Right lobe of liver (tissue), 6 donors: Measurements from ENCODE around the gene PRKACG. TPM values are rescaled to one million over a fixed set of nuclear protein-coding genes. Genes with fewer than 3 reads are reported as not detected.

Experiments used
- ATAC-seq, 4 donors: fragments of 200-7000 bp; cut with Tn5 transposase; one replicate each; pipeline ENCODE4 v1.9.1; 2020; ENCODE audit warnings: mild to moderate bottlenecking in 4 of 4, moderate library complexity in 4 of 4
- DNase-seq, 3 donors: peaks; one replicate each; pipeline ENCODE4 v3.0.0-alpha.2; 2020
- H3K27ac ChIP-seq, 3 donors: fragments of 200-600 bp; one replicate each; pipeline ENCODE4 v1.8.0; 2022
- H3K27me3 ChIP-seq, 2 donors: fragments of 200-600 bp; one replicate each; pipeline ENCODE4 v1.8.0; 2022
- H3K36me3 ChIP-seq, 4 donors: fragments of 200-600 bp; sonication (generic) in 1 of 4; one replicate each; pipeline versions ENCODE4 v1.5.1 to v1.8.0; 2017 to 2022; ENCODE audit warnings: control low read depth in 1 of 4
- H3K4me1 ChIP-seq, 4 donors: fragments of 200-600 bp; sonication (generic) in 1 of 4; one replicate each; pipeline versions ENCODE4 v1.5.1 to v1.8.0; 2017 to 2022; ENCODE audit warnings: control low read depth in 1 of 4
- H3K4me3 ChIP-seq, 3 donors: fragments of 200-600 bp; one replicate each; pipeline ENCODE4 v1.8.0; 2022
- H3K9me3 ChIP-seq, 4 donors: fragments of 200-600 bp; sonication (generic) in 1 of 4; one replicate each; pipeline versions ENCODE4 v1.5.1 to v1.8.0; 2017 to 2022; ENCODE audit warnings: control low read depth in 1 of 4
- CTCF ChIP-seq, 4 donors: fragments of 200-600 bp in 3 of 4; fragments of 450-650 bp in 1 of 4; IDR thresholded peaks; one replicate each; pipeline versions ENCODE4 v1.5.1 to v1.8.0; 2016 to 2022; ENCODE audit warnings: antibody characterized with exemption in 4 of 4, mild to moderate bottlenecking in 2 of 4
- POLR2A ChIP-seq: fragments of 450-650 bp; IDR thresholded peaks from one replicate; pipeline ENCODE4 v1.6.1; 2017; ENCODE audit warnings: antibody characterized with exemption, mild to moderate bottlenecking
- WGBS: methylation state at CpG from one replicate; pipeline ENCODE4 v1.1.6; 2018; ENCODE audit warnings: low coverage, low lambda C conversion rate; ENCODE audit not compliant: insufficient coverage; ENCODE audit errors: missing lambda C conversion rate; 5-methylcytosine and 5-hydroxymethylcytosine counted together
- intact Hi-C, 2 donors: fragments of 100-400 bp; cut with DNase I; formaldehyde crosslinking; loops; one replicate each; pipeline versions ENCODE4 v1.11.2 to v1.14.1; 2022
- total RNA-seq, 6 experiments: library from RNA; depleted of rRNA in 2 of 6; stranded (reverse); fragments of >200 nt in 2 of 6; fragmentation: NEBNext Ultra II Directional in 3 of 6; extraction: Animal tissue kit (Norgen Biotek cat#: 25700) in 3 of 6; gene quantifications; one replicate each; pipeline versions ENCODE4 v1.1.0 to v1.2.4, GENCODE V29; 2016 to 2023
- donor health status: DM: no; HTN: yes; CAD: no.
- donor health status: DM: no; HTN: no; CAD: no.
- donor health status: DM: no; HTN: no; CAD: no.
- donor health status: DM: no; HTN: yes; CAD: no.
- donor health status: DM: no; HTN: yes; CAD: no.

Gene PRKACG
- total RNA-seq, 6 experiments from 2014 or later = not detected

- 31% methylated on average over 2 of the region's 3 CpGs for WGBS
- no peak overlapping the region for H3K27ac ChIP-seq
- ATAC-seq = no peak
Measured at GRCh38 chr9:68963416-68963815, 50.5 kb downstream of the PRKACG start.

More at GRCh38 chr9:68963416-68963815, 50.5 kb downstream of the PRKACG start:
- H3K4me3 ChIP-seq = no peak overlapping the region
- intact Hi-C loops = no loop called here
- no peaks in the 10 kb centered on the region for H3K4me1 ChIP-seq
- H3K9me3 ChIP-seq = no peaks in the 10 kb centered on the region
- H3K36me3 ChIP-seq = no peaks in the 10 kb centered on the region
- no peak for DNase-seq
- H3K27me3 ChIP-seq = no peaks in the 10 kb centered on the region
- no peak for TF ChIP-seq POLR2A
- no peak for TF ChIP-seq CTCF (IDR thresholded peaks at IDR 0.05)

Other genes starting within 250 kb of the PRKACG start
- 10 to 100 TPM; 12.5 to 30.4 (median 24.7) TPM for gene FXN, start 21.6 kb upstream of the PRKACG start, total RNA-seq
- 100 to 1,000 TPM in 1 of 6 experiments, 10 to 100 TPM in 5; 62.0 to 129 (median 81.7) TPM for gene TJP2, start 160.2 kb upstream of the PRKACG start, total RNA-seq